ENCODE measurements around the gene PLEKHG2.

The PLEKHG2 gene

GRCh38 chr19:39465956-39466747 lies 53.7 kb downstream of the PLEKHG2 start:
- Histone ChIP-seq H3K4me1 (ENCODE audit: control insufficient read depth, insufficient read depth, low read length) (no peaks in the 10 kb centered on the region), H3K9ac (ENCODE audit: low read length) (no peak overlapping the region), H3K36me3 (ENCODE audit: control insufficient read depth, insufficient read depth, low read length) (peaks cover 38% of the 10 kb centered on the region), H3K4me3 (ENCODE audit: low read length) (no peak overlapping the region), H3K27me3 (ENCODE audit: control insufficient read depth, insufficient read depth, low read length) (no peaks in the 10 kb centered on the region), H3K9me3 (ENCODE audit: control insufficient read depth, low read length) (no peaks in the 10 kb centered on the region)

GRCh38 chr19:39467941-39468340 lies 55.5 kb downstream of the PLEKHG2 start:
- H3K9ac ChIP-seq (ENCODE audit: low read length) = no peak overlapping the region
- peaks cover 43% of the 10 kb centered on the region for H3K36me3 ChIP-seq (ENCODE audit: control insufficient read depth, insufficient read depth, low read length)
- H3K4me1 ChIP-seq (ENCODE audit: control insufficient read depth, insufficient read depth, low read length) = no peaks in the 10 kb centered on the region
- H3K4me3 ChIP-seq (ENCODE audit: low read length) = no peak overlapping the region
- H3K27me3 ChIP-seq (ENCODE audit: control insufficient read depth, insufficient read depth, low read length) = no peaks in the 10 kb centered on the region
- no peaks in the 10 kb centered on the region for H3K9me3 ChIP-seq (ENCODE audit: control insufficient read depth, low read length)

- H3K9ac ChIP-seq (ENCODE audit: low read length) = no peak overlapping the region
- no peaks in the 10 kb centered on the region for H3K9me3 ChIP-seq (ENCODE audit: control insufficient read depth, low read length)
- H3K4me3 ChIP-seq (ENCODE audit: low read length) = no peak overlapping the region
- no peaks in the 10 kb centered on the region for H3K27me3 ChIP-seq (ENCODE audit: control insufficient read depth, insufficient read depth, low read length)
- peaks cover 43% of the 10 kb centered on the region for H3K36me3 ChIP-seq (ENCODE audit: control insufficient read depth, insufficient read depth, low read length)
- no peaks in the 10 kb centered on the region for H3K4me1 ChIP-seq (ENCODE audit: control insufficient read depth, insufficient read depth, low read length)
Measured at GRCh38 chr19:39469036-39469435, 56.6 kb downstream of the PLEKHG2 start.

- Histone ChIP-seq H3K9me3 (ENCODE audit: control insufficient read depth, low read length) (no peaks in the 10 kb centered on the region), H3K27me3 (ENCODE audit: control insufficient read depth, insufficient read depth, low read length) (no peaks in the 10 kb centered on the region), H3K4me1 (ENCODE audit: control insufficient read depth, insufficient read depth, low read length) (no peaks in the 10 kb centered on the region), H3K9ac (ENCODE audit: low read length) (no peak overlapping the region), H3K36me3 (ENCODE audit: control insufficient read depth, insufficient read depth, low read length) (peaks cover 46% of the 10 kb centered on the region), H3K4me3 (ENCODE audit: low read length) (no peak overlapping the region)
Measured at GRCh38 chr19:39469567-39469966, 57.1 kb downstream of the PLEKHG2 start.

GRCh38 chr19:39470724-39471339 lies 58.4 kb downstream of the PLEKHG2 start:
- Histone ChIP-seq H3K27me3 (ENCODE audit: control insufficient read depth, insufficient read depth, low read length) (no peaks in the 10 kb centered on the region), H3K36me3 (ENCODE audit: control insufficient read depth, insufficient read depth, low read length) (peaks cover 36% of the 10 kb centered on the region), H3K4me1 (ENCODE audit: control insufficient read depth, insufficient read depth, low read length) (no peaks in the 10 kb centered on the region), H3K4me3 (ENCODE audit: low read length) (no peak overlapping the region), H3K9me3 (ENCODE audit: control insufficient read depth, low read length) (no peaks in the 10 kb centered on the region), H3K9ac (ENCODE audit: low read length) (no peak overlapping the region)

- H3K9ac ChIP-seq (ENCODE audit: low read length) = no peak overlapping the region
- H3K27me3 ChIP-seq (ENCODE audit: control insufficient read depth, insufficient read depth, low read length) = no peaks in the 10 kb centered on the region
- no peak overlapping the region for H3K4me3 ChIP-seq (ENCODE audit: low read length)
- no peaks in the 10 kb centered on the region for H3K9me3 ChIP-seq (ENCODE audit: control insufficient read depth, low read length)
- H3K36me3 ChIP-seq (ENCODE audit: control insufficient read depth, insufficient read depth, low read length) = peaks cover 36% of the 10 kb centered on the region
- H3K4me1 ChIP-seq (ENCODE audit: control insufficient read depth, insufficient read depth, low read length) = no peaks in the 10 kb centered on the region
Measured at GRCh38 chr19:39471756-39472536, 59.5 kb downstream of the PLEKHG2 start.

GRCh38 chr19:39472746-39473442 lies 60.4 kb downstream of the PLEKHG2 start:
- H3K9me3 ChIP-seq (ENCODE audit: control insufficient read depth, low read length) = no peaks in the 10 kb centered on the region
- H3K4me1 ChIP-seq (ENCODE audit: control insufficient read depth, insufficient read depth, low read length) = no peaks in the 10 kb centered on the region
- H3K9ac ChIP-seq (ENCODE audit: low read length) = no peak overlapping the region
- H3K27me3 ChIP-seq (ENCODE audit: control insufficient read depth, insufficient read depth, low read length) = no peaks in the 10 kb centered on the region
- no peak overlapping the region for H3K4me3 ChIP-seq (ENCODE audit: low read length)
- peaks cover 35% of the 10 kb centered on the region for H3K36me3 ChIP-seq (ENCODE audit: control insufficient read depth, insufficient read depth, low read length)

- H3K4me3 ChIP-seq (ENCODE audit: low read length) = no peak overlapping the region
- H3K9me3 ChIP-seq (ENCODE audit: control insufficient read depth, low read length) = no peaks in the 10 kb centered on the region
- H3K36me3 ChIP-seq (ENCODE audit: control insufficient read depth, insufficient read depth, low read length) = peaks cover 29% of the 10 kb centered on the region
- no peak overlapping the region for H3K9ac ChIP-seq (ENCODE audit: low read length)
- H3K4me1 ChIP-seq (ENCODE audit: control insufficient read depth, insufficient read depth, low read length) = no peaks in the 10 kb centered on the region
- H3K27me3 ChIP-seq (ENCODE audit: control insufficient read depth, insufficient read depth, low read length) = no peaks in the 10 kb centered on the region
Measured at GRCh38 chr19:39473443-39473960, 61.0 kb downstream of the PLEKHG2 start.

- Histone ChIP-seq H3K36me3 (ENCODE audit: control insufficient read depth, insufficient read depth, low read length) (peaks cover 22% of the 10 kb centered on the region), H3K9ac (ENCODE audit: low read length) (no peak overlapping the region), H3K27me3 (ENCODE audit: control insufficient read depth, insufficient read depth, low read length) (no peaks in the 10 kb centered on the region), H3K9me3 (ENCODE audit: control insufficient read depth, low read length) (no peaks in the 10 kb centered on the region), H3K4me3 (ENCODE audit: low read length) (no peak overlapping the region), H3K4me1 (ENCODE audit: control insufficient read depth, insufficient read depth, low read length) (no peaks in the 10 kb centered on the region)
Measured at GRCh38 chr19:39474139-39474620, 61.7 kb downstream of the PLEKHG2 start.

GRCh38 chr19:39475748-39476147 lies 63.3 kb downstream of the PLEKHG2 start:
- Histone ChIP-seq H3K36me3 (ENCODE audit: control insufficient read depth, insufficient read depth, low read length) (peaks cover 16% of the 10 kb centered on the region), H3K9ac (ENCODE audit: low read length) (no peak overlapping the region), H3K4me1 (ENCODE audit: control insufficient read depth, insufficient read depth, low read length) (peaks cover 7% of the 10 kb centered on the region), H3K4me3 (ENCODE audit: low read length) (no peak overlapping the region), H3K27me3 (ENCODE audit: control insufficient read depth, insufficient read depth, low read length) (no peaks in the 10 kb centered on the region), H3K9me3 (ENCODE audit: control insufficient read depth, low read length) (no peaks in the 10 kb centered on the region)
